ENCODE results near the gene IL5RA. TPM values are rescaled to one million over a fixed set of nuclear protein-coding genes. Genes with fewer than 3 reads are reported as not detected.

IL5RA gene
- total and polyA plus RNA-seq, 7 donors = under 0.01 to 0.49 (median 0.10) TPM; not detected in 3

GRCh38 chr3:3087716-3088465 lies 22.3 kb downstream of the IL5RA start:
- H3K9me3 ChIP-seq = no peaks in the 10 kb centered on the region
- H3K36me3 ChIP-seq = no peaks in the 10 kb centered on the region
- no peak overlapping the region for H3K4me3 ChIP-seq
- no peaks in the 10 kb centered on the region for H3K27me3 ChIP-seq
- no peak overlapping the region for H3K27ac ChIP-seq
- WGBS, 2 donors = 67 to 77% methylated on average over 7 of the region's 7 CpGs
- intact Hi-C loops (cut with DNase I) = no loop called here
- H3K4me1 ChIP-seq = no peaks in the 10 kb centered on the region
- TF ChIP-seq CTCF (IDR thresholded peaks at IDR 0.05) (no peak), POLR2A (IDR thresholded peaks at IDR 0.05) (no peak), EP300 (IDR thresholded peaks at IDR 0.05) (no peak), POLR2AphosphoS5 (IDR thresholded peaks at IDR 0.05) (no peak)
- DNase-seq = no peak

GRCh38 chr3:3087279-3087678 lies 22.9 kb downstream of the IL5RA start:
- Histone ChIP-seq H3K4me3 (no peak overlapping the region), H3K36me3 (no peaks in the 10 kb centered on the region), H3K9me3 (no peaks in the 10 kb centered on the region), H3K27ac (no peak overlapping the region), H3K27me3 (no peaks in the 10 kb centered on the region), H3K4me1 (no peaks in the 10 kb centered on the region)
- no peak for TF ChIP-seq EP300 (IDR thresholded peaks at IDR 0.05)
- no peak for TF ChIP-seq POLR2AphosphoS5 (IDR thresholded peaks at IDR 0.05)
- no peak for TF ChIP-seq POLR2A (IDR thresholded peaks at IDR 0.05)
- DNase-seq = no peak
- intact Hi-C loops (cut with DNase I) = no loop called here

- intact Hi-C loops (cut with DNase I) = no loop called here
- Histone ChIP-seq H3K36me3 (no peaks in the 10 kb centered on the region), H3K9me3 (no peaks in the 10 kb centered on the region), H3K27me3 (no peaks in the 10 kb centered on the region), H3K4me1 (no peaks in the 10 kb centered on the region), H3K4me3 (no peak overlapping the region), H3K27ac (no peak overlapping the region)
- DNase-seq = no peak
- TF ChIP-seq POLR2A (IDR thresholded peaks at IDR 0.05) (no peak), EP300 (IDR thresholded peaks at IDR 0.05) (no peak), CTCF (IDR thresholded peaks at IDR 0.05) (no peak), POLR2AphosphoS5 (IDR thresholded peaks at IDR 0.05) (no peak)
- WGBS, 2 donors = 68 to 73% methylated on average over 6 of the region's 6 CpGs
These were observed 23.9 kb downstream of the IL5RA start for GRCh38 chr3:3086239-3086638.

GRCh38 chr3:3085782-3086181 lies 24.4 kb downstream of the IL5RA start:
- intact Hi-C loops (cut with DNase I) = no loop called here

GRCh38 chr3:3084890-3085289 lies 25.3 kb downstream of the IL5RA start:
- WGBS, 2 donors = 86 to 95% methylated on average over 3 of the region's 3 CpGs
- intact Hi-C loops (cut with DNase I) = no loop called here
- Histone ChIP-seq H3K36me3 (no peaks in the 10 kb centered on the region), H3K9me3 (no peaks in the 10 kb centered on the region), H3K4me3 (no peak overlapping the region), H3K4me1 (no peaks in the 10 kb centered on the region), H3K27ac (no peak overlapping the region), H3K27me3 (no peaks in the 10 kb centered on the region)
- no peak for DNase-seq
- no peak for TF ChIP-seq POLR2A (IDR thresholded peaks at IDR 0.05)
- no peak for TF ChIP-seq CTCF (IDR thresholded peaks at IDR 0.05)
- no peak for TF ChIP-seq EP300 (IDR thresholded peaks at IDR 0.05)
- no peak for TF ChIP-seq POLR2AphosphoS5 (IDR thresholded peaks at IDR 0.05)

More at GRCh38 chr3:3085782-3086181, 24.4 kb downstream of the IL5RA start:
- Histone ChIP-seq H3K4me3 (no peak overlapping the region), H3K27ac (no peak overlapping the region), H3K36me3 (no peaks in the 10 kb centered on the region), H3K9me3 (no peaks in the 10 kb centered on the region), H3K4me1 (no peaks in the 10 kb centered on the region), H3K27me3 (no peaks in the 10 kb centered on the region)
- WGBS, 2 donors = 79 to 80% methylated on average over 6 of the region's 6 CpGs
- no peak for DNase-seq
- TF ChIP-seq POLR2AphosphoS5 (IDR thresholded peaks at IDR 0.05) = no peak
- no peak for TF ChIP-seq POLR2A (IDR thresholded peaks at IDR 0.05)
- no peak for TF ChIP-seq EP300 (IDR thresholded peaks at IDR 0.05)
- TF ChIP-seq CTCF (IDR thresholded peaks at IDR 0.05) = no peak

Measured in sigmoid colon (tissue), 7 donors.